GM18502 (cell line): Measurements from ENCODE around the gene ADARB2.
"Not testable (repeated sequence)": the region's sequence is repeated elsewhere in the genome, so short reads cannot be mapped to it uniquely, and the experiment has no call there.

ENCODE experiments used
- ATAC-seq: cut with Tn5 transposase; IDR thresholded peaks from one replicate; pipeline ENCODE4 v1.9.1; 2021; ENCODE audit warnings: mild to moderate bottlenecking; ENCODE audit not compliant: unreplicated experiment, poor library complexity

Gene ADARB2

GRCh38 chr10:1624240-1624639, 113.1 kb downstream of the ADARB2 start:
- ATAC-seq = no peak

GRCh38 chr10:1620803-1621202, 116.5 kb downstream of the ADARB2 start:
- no peak for ATAC-seq

GRCh38 chr10:1617376-1618317, 119.7 kb downstream of the ADARB2 start:
- ATAC-seq = not testable (repeated sequence)

DNA sequence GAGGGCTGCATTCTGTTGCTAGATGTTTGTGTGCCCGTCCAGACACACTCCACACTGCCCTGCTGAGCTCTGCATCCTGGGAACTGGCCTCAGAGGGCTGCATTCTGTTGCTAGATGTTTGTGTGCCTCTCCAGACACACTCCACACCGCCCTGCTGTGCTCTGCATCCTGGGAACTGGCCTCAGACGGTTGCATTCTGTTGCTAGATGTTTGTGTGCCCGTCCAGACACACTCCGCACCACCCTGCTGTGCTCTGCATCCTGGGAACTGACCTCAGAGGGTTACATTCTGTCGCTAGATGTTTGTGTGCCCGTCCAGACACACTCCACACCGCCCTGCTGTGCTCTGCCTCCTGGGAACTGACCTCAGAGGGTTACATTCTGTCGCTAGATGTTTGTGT, 120.6 kb downstream of the ADARB2 start:
- not testable (repeated sequence) for ATAC-seq

DNA sequence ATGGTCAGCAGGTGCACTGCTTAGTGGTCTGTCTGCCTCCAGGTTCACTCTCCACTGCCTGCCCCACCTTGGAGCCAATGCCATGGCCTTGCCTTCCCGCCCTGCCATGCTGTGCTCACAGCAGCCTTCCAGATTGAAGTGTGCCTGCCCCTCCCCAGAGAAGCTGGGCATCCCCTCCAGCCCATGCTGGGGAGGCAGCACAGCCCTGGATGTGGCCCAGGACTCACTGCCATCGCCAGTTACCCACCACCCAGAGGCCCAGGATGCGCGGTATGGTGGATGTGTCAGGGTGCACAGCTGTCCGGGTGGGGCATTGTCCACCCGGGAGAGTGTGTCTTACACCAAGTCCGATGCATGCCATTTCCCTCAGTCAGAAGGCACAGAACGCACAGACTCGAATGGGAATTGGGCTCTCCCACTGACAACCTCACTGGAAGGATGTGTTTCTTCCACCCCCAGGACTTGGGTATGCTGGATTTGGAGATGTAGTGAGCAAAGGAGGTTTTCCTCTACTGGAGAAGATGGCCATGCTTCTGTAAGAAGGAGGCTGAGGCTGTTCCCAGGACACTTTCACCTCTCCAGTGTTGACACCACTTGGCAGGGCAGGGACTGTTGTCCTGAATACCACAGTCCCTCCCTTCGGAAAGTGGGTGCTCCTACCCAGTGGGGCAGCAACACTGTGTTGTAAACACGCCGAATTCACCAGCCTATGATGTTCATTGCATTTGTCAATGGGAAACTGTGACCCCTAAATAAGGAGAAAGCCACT, 122.0 kb downstream of the ADARB2 start:
- no peak for ATAC-seq

DNA sequence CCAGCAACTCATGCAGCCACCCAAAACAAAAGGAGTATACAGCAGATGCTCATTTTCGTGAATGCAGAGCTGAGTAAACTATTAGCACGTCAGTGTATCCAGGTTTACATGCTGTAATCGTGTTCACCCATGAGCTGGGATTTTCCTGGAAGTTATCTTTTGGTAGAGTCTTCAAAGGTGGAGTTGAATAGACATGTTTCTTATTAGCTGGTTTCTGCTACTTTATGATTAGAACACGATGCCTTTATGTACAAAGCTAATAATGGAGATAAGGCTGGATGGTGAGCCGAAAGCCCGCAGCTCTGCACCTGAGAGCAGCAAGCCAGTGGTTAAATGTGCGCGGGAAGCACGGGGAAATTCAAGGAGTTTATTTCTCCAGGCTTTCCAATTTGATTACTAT, 123.8 kb downstream of the ADARB2 start:
- ATAC-seq = no peak

- ATAC-seq = no peak
Measured at GRCh38 chr10:1612908-1613307, 124.4 kb downstream of the ADARB2 start.

DNA sequence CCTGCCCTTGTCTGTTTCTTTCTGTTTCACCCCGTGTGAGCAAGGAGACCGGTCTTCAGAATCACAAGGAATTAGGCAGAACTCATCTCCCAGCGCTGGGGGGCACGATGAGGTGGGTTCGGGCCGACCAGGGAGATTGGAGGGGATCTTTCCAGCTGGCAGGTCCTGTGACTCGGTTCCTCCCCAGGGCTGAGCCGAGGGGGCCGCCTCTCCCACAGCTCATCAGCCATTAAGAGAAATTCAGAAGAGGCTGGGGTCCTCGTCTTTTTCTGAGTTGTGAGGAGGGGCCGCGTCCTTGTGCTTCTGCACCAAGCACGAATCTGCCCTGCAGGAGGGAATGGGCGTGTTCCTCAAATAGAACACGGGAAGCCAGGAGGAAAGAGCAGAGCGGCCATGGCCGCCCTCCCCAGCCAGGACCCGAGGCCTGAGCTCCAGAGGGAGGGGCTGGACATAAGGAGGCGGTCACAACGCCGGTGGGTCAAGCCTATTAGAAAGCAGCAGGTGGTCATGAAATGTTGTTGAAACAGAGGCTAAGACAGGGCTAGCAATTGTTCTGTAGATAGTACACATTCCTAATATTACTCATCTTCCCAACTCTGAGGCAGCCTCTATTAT, 125.3 kb downstream of the ADARB2 start:
- no peak for ATAC-seq

DNA sequence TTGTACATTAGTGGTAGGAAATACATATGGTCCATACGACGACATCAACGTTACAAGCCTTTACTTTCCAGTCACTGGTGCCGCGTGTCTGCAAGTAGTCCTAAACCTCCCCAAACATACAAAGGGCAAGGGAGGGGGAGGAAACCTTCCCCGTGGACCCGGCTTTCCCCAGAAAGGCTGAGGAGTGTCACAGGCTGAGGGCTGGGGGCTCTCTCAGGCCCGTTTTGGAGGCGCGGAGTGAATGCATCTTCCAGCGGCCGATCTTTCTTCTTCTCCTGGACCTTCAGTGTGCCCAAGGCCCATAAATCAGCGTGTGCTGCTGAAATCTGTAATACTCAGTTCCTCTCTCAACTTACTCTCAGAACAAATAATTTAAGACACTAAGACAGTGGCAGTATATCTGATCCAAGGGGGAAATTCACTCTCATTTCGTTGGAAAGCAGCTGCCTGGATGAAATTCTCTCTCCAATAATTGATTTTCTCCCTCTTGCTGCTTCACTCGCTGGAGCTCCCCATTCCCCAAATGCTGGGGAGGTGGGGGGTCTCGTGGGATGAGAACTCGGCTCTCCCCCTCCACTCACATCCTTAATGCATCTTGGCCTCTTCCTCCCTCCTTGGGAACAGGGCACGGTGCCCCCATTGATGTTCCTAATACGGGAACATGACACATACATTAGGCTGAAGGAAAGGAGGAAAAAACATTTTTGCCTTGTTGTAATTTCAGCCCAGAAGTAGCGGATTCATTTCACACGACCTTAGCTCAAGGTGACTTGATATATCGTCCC, 126.1 kb downstream of the ADARB2 start:
- ATAC-seq = no peak

DNA sequence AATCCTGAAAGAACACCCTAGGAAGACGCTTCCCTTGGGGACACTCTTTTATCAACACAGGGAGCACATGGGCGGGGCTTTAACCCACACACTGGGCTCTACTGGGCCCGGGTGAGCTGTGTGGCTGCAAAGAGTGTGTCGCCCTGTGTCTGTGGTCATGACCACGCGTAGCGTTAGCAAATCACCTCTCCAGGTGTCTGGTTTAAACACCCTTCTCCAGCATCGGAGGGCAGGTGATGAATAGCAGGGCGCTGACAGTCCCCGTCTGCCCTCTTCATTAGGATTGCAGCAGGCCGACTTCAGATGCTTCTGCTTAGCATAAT, 127.7 kb downstream of the ADARB2 start:
- ATAC-seq = no peak

- ATAC-seq = no peak
Measured at GRCh38 chr10:1608851-1609647, 128.3 kb downstream of the ADARB2 start.

DNA sequence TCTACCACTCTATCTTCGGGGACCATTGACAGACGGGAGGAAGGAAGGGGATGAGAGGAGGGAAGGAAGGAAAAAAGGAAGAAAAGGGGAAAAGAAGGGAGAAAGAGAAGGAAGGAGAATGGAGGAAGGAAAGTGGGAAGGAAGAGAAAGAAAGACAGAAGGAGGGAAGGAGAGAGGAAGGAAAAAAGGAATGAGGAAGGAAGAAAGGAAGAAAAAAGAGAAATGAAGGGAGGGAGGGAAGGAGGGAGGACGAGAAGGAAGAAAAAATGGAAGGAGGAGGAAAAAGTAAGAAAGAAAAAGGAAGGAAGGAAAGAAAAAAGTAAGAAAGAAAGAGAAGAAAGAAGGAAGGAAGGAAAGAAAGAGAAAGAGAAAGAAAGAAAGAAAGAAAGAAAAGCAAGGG, 128.9 kb downstream of the ADARB2 start:
- no peak for ATAC-seq

DNA sequence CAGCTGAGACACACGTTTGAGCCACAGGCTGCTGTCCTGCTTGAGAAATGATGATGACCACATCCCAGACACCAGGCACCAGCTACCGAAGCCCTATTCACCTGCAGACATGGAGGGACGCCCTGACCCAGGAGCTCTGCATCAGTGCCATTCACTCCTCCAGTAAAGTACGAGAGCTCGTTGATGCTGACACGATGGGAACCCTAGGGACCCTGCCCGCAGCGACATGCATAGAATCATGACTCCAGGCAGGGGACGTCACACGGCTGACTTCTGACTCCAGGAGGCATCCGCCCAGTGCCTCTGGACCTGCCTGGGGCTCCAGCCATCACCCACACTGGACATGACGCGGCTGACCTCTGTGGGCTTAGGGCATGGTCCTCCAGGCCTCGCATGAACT, 129.9 kb downstream of the ADARB2 start:
- ATAC-seq = no peak

DNA sequence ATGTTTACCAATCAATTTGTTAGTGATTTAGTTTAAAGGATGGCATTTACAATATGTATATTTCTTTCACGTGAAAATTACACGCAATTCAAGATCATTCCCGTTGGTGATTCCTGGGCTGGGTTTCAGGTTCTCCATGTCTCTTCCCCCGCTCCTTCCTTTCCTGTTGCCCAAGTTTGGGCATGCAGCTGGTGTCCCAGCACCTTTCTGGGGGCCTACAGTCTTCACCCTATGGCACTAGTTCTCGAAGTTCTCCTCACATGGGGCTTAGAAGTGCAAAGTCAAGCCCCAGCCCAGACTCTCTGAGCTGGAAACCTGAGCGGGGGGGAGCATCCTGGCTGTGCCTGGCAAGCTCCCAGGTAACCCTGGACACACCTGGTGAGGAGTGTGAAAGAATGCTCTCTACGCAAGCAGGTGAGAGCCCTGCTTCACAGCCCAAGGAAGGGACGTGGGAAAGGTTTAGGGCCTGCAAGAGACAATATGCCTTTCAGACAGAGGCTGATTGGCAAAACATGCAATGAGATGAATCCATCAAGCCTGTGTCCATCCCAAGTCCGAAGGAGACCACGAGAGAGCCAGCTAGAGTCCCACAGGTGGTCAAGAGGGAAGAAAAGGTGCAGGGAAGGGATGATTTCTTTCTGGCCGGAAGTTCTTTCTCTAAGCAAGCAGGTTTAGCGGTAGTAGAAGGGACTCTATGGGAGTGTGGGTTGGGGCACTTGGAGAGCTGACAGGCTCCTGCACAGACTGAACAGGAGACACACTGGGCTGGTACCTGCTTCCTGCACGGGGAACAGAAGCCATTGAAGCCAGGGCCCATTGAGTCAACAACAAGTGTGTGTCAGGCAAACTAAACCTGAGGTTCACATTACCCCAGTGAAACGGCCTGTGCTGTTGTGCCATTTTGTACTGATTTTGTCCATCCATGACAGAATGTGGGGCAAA, 131.1 kb downstream of the ADARB2 start:
- no peak for ATAC-seq

DNA sequence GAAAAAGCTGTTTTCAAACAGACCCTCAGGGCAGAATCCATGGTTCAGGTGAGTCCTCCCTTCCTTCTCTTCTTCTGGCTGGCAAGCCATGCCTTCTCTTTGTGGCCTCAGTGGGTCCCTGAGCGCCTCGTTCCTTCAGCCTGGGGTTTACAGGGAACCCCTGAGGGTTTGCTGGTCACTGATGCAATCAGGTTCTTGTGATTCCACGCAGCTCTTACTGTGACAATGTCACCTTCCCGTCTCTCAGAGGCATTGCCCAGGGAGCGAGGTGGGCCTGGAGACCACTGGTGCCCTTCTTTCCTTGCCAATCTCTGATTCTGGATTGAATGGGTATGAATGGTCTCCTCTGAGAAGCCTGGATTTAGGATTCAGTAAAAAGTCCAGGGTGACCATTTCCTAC, 132.2 kb downstream of the ADARB2 start:
- ATAC-seq = no peak

DNA sequence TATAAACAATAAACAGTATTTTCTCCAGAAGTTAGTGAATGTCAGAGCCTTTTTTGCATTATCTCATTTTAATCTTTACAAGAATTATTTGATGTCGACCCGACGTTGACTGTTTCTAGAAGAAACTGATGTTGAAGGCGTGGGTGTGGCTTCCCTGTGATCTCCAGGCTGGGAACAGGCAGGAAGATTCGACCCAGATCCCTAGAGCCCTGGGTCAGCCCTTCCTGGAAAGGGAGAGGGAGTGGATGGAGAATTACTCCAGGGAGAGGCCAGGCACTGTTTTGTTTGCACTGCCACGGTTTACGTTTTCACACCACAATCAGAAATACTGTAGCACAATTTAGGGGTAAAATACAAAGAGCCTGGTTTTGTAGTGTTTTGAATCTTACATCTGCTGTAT, 133.1 kb downstream of the ADARB2 start:
- ATAC-seq = no peak

DNA sequence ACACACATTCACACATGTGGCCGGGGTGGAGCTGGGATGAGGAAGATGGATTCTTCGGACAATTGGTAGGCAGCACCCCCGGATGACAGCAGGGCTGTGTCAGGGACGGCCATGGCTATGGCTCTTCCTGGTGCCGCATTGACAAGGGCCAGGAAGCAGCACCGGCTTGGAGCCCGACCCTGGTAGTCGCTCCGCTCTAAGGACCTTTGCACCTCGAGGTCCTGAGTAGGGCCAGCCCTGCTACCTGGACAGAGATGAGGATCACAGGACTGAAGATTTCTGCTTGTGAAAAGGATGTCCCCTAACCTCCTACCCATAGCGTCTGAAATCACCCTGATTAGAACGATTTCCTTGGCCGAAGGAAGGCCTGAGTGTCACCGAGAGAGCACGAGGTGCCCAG, 134.1 kb downstream of the ADARB2 start:
- no peak for ATAC-seq

DNA sequence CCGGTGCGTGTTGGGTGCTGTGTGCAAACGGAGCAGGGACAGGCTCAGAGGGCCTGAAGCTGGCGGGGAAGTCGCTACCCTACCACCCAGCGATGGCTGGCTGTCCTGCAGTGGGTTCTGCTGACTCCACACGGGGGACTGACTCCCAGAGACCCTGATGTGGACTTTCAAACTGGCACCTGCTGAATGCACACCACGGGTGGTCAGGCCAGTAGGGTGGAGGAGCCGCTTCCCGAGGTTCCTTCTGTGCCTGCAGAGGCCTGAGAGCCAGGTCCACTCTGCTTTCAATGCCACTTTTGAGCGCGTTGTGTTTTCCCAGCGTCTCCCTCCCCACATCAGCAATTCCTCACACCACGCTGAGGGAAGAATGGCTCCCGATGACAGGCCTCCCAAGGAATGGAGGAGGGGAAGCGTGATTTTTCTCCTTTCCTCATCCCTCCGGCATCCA, 135.3 kb downstream of the ADARB2 start:
- ATAC-seq = no peak
